HCT116 (cell line): Measurements from ENCODE around the gene DYNC1LI1.

Experiments used
- CBX3 ChIP-seq: IDR thresholded peaks from 2 replicates; pipeline ENCODE4 v1.6.1; 2012; ENCODE audit warnings: low read depth
- CEBPB ChIP-seq: IDR thresholded peaks from 2 replicates; pipeline ENCODE4 v1.6.1; 2012; ENCODE audit warnings: low read depth
- EZH2phosphoT487 ChIP-seq: fragments of 200-600 bp; IDR thresholded peaks from 2 replicates; pipeline ENCODE4 v1.6.1; 2018; ENCODE audit warnings: antibody characterized with exemption, borderline replicate concordance
- JUND ChIP-seq: IDR thresholded peaks from 2 replicates; pipeline ENCODE4 v1.6.1; 2012
- POLR2A ChIP-seq: IDR thresholded peaks from 2 replicates; pipeline ENCODE4 v1.7.0; 2011; ENCODE audit warnings: borderline replicate concordance; ENCODE audit not compliant: insufficient read depth, insufficient read length; ENCODE audit errors: extremely low read depth
- POLR2AphosphoS5 ChIP-seq: IDR thresholded peaks from 2 replicates; pipeline ENCODE4 v1.6.1; 2011; ENCODE audit warnings: mild to moderate bottlenecking, low read depth, low read length, moderate library complexity
- RAD21 ChIP-seq: IDR thresholded peaks from 2 replicates; pipeline ENCODE4 v1.6.1; 2012; ENCODE audit warnings: low read depth, mild to moderate bottlenecking
- SP1 ChIP-seq: IDR thresholded peaks from 2 replicates; pipeline ENCODE4 v1.6.1; 2012; ENCODE audit warnings: low read depth
- SRF ChIP-seq: IDR thresholded peaks from 2 replicates; pipeline ENCODE4 v1.6.1; 2012; ENCODE audit warnings: low read depth
- YY1 ChIP-seq: IDR thresholded peaks from 2 replicates; pipeline ENCODE4 v1.6.1; 2011; ENCODE audit warnings: low read length, low read depth, moderate library complexity, mild to moderate bottlenecking; ENCODE audit not compliant: insufficient replicate concordance; ENCODE audit errors: extremely low read depth
- TF ChIP-seq, protein P1 (sequence below), 3 experiments: fragments of 200-600 bp in 1 of 3; sonication (generic) in 1 of 3; IDR thresholded peaks in 2 of 3; conservative IDR thresholded peaks in 1 of 3; 2 replicates each; pipeline ENCODE4 v1.5.1; 2012 to 2017; ENCODE audit warnings: low read depth in 2 of 3, low read length in 2 of 3, antibody characterized with exemption in 1 of 3, borderline replicate concordance in 1 of 3, control low read depth in 1 of 3, mild to moderate bottlenecking in 1 of 3, mixed read lengths in 1 of 3, mixed run types in 1 of 3, moderate library complexity in 1 of 3; ENCODE audit not compliant: insufficient read depth in 1 of 3
- TF ChIP-seq, protein P2 (sequence below): IDR thresholded peaks from 2 replicates; pipeline ENCODE4 v1.6.1; 2012; ENCODE audit warnings: low read depth

DNA sequence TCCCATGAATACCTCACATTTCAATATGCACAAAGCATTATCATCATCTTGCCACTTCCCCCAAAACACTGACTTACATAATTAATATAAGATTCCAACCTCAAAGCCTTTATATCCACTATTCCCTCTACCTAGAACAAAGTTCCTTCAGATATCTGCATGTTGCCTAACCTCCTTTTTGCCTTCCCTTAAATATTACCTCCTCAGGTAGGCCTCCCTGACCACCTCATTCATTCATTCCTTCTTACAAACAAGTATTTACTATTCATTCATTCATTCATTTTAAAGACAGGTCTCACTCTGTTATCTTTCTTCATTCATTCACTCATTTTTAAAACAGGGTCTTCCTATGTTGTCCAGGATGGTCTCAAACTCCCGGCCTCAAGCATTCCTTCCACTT is 18.6 kb downstream of the DYNC1LI1 start:
- TF ChIP-seq POLR2AphosphoS5, result no peak
- no peak for TF ChIP-seq POLR2A
- TF ChIP-seq, protein P1, sequence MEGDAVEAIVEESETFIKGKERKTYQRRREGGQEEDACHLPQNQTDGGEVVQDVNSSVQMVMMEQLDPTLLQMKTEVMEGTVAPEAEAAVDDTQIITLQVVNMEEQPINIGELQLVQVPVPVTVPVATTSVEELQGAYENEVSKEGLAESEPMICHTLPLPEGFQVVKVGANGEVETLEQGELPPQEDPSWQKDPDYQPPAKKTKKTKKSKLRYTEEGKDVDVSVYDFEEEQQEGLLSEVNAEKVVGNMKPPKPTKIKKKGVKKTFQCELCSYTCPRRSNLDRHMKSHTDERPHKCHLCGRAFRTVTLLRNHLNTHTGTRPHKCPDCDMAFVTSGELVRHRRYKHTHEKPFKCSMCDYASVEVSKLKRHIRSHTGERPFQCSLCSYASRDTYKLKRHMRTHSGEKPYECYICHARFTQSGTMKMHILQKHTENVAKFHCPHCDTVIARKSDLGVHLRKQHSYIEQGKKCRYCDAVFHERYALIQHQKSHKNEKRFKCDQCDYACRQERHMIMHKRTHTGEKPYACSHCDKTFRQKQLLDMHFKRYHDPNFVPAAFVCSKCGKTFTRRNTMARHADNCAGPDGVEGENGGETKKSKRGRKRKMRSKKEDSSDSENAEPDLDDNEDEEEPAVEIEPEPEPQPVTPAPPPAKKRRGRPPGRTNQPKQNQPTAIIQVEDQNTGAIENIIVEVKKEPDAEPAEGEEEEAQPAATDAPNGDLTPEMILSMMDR (IDR thresholded peaks at IDR 0.05 in 2 of 3, conservative IDR thresholded peaks at IDR 0.05 in 1 of 3; ENCODE audit: borderline replicate concordance in 1 of 3, insufficient read depth in 1 of 3, low read depth in 2 of 3, low read length in 2 of 3), result no peak
- no peak for TF ChIP-seq SP1
- no peak for TF ChIP-seq EZH2phosphoT487
- TF ChIP-seq, protein P2, sequence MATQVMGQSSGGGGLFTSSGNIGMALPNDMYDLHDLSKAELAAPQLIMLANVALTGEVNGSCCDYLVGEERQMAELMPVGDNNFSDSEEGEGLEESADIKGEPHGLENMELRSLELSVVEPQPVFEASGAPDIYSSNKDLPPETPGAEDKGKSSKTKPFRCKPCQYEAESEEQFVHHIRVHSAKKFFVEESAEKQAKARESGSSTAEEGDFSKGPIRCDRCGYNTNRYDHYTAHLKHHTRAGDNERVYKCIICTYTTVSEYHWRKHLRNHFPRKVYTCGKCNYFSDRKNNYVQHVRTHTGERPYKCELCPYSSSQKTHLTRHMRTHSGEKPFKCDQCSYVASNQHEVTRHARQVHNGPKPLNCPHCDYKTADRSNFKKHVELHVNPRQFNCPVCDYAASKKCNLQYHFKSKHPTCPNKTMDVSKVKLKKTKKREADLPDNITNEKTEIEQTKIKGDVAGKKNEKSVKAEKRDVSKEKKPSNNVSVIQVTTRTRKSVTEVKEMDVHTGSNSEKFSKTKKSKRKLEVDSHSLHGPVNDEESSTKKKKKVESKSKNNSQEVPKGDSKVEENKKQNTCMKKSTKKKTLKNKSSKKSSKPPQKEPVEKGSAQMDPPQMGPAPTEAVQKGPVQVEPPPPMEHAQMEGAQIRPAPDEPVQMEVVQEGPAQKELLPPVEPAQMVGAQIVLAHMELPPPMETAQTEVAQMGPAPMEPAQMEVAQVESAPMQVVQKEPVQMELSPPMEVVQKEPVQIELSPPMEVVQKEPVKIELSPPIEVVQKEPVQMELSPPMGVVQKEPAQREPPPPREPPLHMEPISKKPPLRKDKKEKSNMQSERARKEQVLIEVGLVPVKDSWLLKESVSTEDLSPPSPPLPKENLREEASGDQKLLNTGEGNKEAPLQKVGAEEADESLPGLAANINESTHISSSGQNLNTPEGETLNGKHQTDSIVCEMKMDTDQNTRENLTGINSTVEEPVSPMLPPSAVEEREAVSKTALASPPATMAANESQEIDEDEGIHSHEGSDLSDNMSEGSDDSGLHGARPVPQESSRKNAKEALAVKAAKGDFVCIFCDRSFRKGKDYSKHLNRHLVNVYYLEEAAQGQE, result no peak
- no peak for TF ChIP-seq CBX3
- TF ChIP-seq JUND, result no peak
- no peak for TF ChIP-seq YY1
- no peak for TF ChIP-seq CEBPB
- TF ChIP-seq SRF, result no peak
- TF ChIP-seq RAD21, result no peak
